Neural progenitor cell (in vitro differentiated cells): ENCODE measurements around the gene BDH2.

Source experiments
- CTCF ChIP-seq: fragments of 200-600 bp; sonication (generic); IDR thresholded peaks from 2 replicates; pipeline ENCODE4 v1.5.1; 2017; ENCODE audit warnings: antibody characterized with exemption, mild to moderate bottlenecking
- EZH2phosphoT487 ChIP-seq: fragments of 200-600 bp; sonication (generic); IDR thresholded peaks from 2 replicates; pipeline ENCODE4 v1.6.1; 2017; ENCODE audit warnings: antibody characterized with exemption

- TF ChIP-seq CTCF = no peak
- no peak for TF ChIP-seq EZH2phosphoT487
Observed at GRCh38 chr4:103052779-103053178, 46.9 kb downstream of the BDH2 start.
